ENCODE measurements around the gene HK1.

HK1 gene

GRCh38 chr10:69451209-69451783, 173.0 kb downstream of the HK1 start, which contains the start of gene TSPAN15:
Gene TSPAN15, plus strand, starts transcription at chr10:69451465. Its CDS starts 130 bp downstream, at chr10:69451595.
- DNase-seq (ENCODE audit: low read depth), result peak; percentile 73
